ENCODE results near the gene WNT1. TPM values are rescaled to one million over a fixed set of nuclear protein-coding genes. Genes with fewer than 3 reads are reported as not detected.

WNT1 gene
- total and polyA plus RNA-seq, 9 of the 15 experiments (the other 6 are each of a cell fraction or from before 2014, with no cell fraction given) = not detected

- WGBS (ENCODE audit: insufficient coverage, low coverage, missing lambda C conversion rate) = 37% methylated on average over 10 of the region's 10 CpGs
- Histone ChIP-seq H2AFZ (ENCODE audit: low read depth, low read length) (peak overlapping the region; percentile 93), H3K27ac (ENCODE audit: extremely low read depth, low read depth, low read length) (no peak overlapping the region), H3K4me1 (replicated peaks in 1 of 2; ENCODE audit: control insufficient read depth in 2 of 2, insufficient read depth in 2 of 2, low read length in 2 of 2) (peaks cover 9 to 53% of the 10 kb centered on the region in 2 experiments; a peak in 4 of 5 replicates), H4K20me1 (replicated peaks; ENCODE audit: control insufficient read depth, insufficient read depth, low read length) (no peaks in the 10 kb centered on the region; the same call in 1 of the 2 replicates), H3K27me3 (ENCODE audit: control insufficient read depth in 2 of 2, insufficient read depth in 2 of 2, low read length in 2 of 2) (0 out of 5 replicates have a peak, but pooled peaks cover 0 to 5% of the 10 kb centered on the region in 2 experiments), H3K9me1 (ENCODE audit: control insufficient read depth, insufficient read depth, low read length) (no peaks in the 10 kb centered on the region), H3K4me3 (peak overlapping the region; percentile 42), H3K9me3 (replicated peaks; ENCODE audit: control insufficient read depth, insufficient read depth, low read depth, low read length) (no peaks in the 10 kb centered on the region), H3K79me2 (ENCODE audit: control insufficient read depth, insufficient read depth, low read length) (no peaks in the 10 kb centered on the region), H3K9ac (ENCODE audit: insufficient read depth in 1 of 2, low read depth in 2 of 2, low read length in 2 of 2) (peak overlapping the region; percentile 54 to 90; a peak in 3 of 4 replicates), H3K36me3 (ENCODE audit: control insufficient read depth, insufficient read depth, low read length) (no peaks in the 10 kb centered on the region), H3K4me2 (ENCODE audit: insufficient read depth, low read length) (peak overlapping the region; percentile 83)
- TSS peak; percentile 76 for BruUV-seq (replicated peaks)
- CTCF ChIA-PET (ENCODE audit: low intra/inter-chr PET ratio) = interaction anchor here (0.7 kb wide), 1 partner anchor 35 kb away, joined by 3 read pairs; no protein-coding TSS in a partner anchor
- DNase-seq (ENCODE audit: extremely low read depth in 1 of 4, low spot score in 3 of 4) (peak in 2 of 4 experiments; percentile 23 to 31), FAIRE-seq (no peak), ATAC-seq (peak; percentile 5; the same call in 2 of the 3 replicates)
- no peak for TF ChIP-seq RAD51 (IDR thresholded peaks at IDR 0.05; ENCODE audit: borderline replicate concordance, low read depth)
- TF ChIP-seq RNF2 (IDR thresholded peaks at IDR 0.05) = no peak
- TF ChIP-seq NFXL1 (CRISPR knock-in tag; IDR thresholded peaks at IDR 0.05) = no peak
- TF ChIP-seq ZNF584 (CRISPR knock-in tag; IDR thresholded peaks at IDR 0.05; ENCODE audit: low read depth) = no peak
- no peak for TF ChIP-seq ZSCAN32 (CRISPR knock-in tag; IDR thresholded peaks at IDR 0.05)
- TF ChIP-seq U2AF2 (optimal IDR thresholded peaks at IDR 0.05; ENCODE audit: low read depth, low read length) = no peak
- TF ChIP-seq TARDBP (IDR thresholded peaks at IDR 0.05) = no peak
- no peak for TF ChIP-seq THAP7 (CRISPR knock-in tag; IDR thresholded peaks at IDR 0.05)
- TF ChIP-seq ZNF77 (CRISPR knock-in tag; IDR thresholded peaks at IDR 0.05) = no peak
- TF ChIP-seq HSF4 (CRISPR knock-in tag; IDR thresholded peaks at IDR 0.05; ENCODE audit: borderline replicate concordance) = no peak
- no peak for TF ChIP-seq MXI1 (IDR thresholded peaks at IDR 0.05; ENCODE audit: low read depth, low read length)
- in situ Hi-C loops (cut with MboI) = no loop called here
- intact Hi-C loops (cut with micrococcal nuclease) = loop anchor here (10.0 kb wide), 1 partner anchor 374 kb away; the partner anchor contains the start of gene DNAJC22
- POLR2A ChIA-PET = interaction anchor here (0.8 kb wide), 1 partner anchor 43 kb away, joined by 3 read pairs; no protein-coding TSS in a partner anchor
These were observed 7.3 kb upstream of the WNT1 start for GRCh38 chr12:48970702-48971334.

Data from K562 (cell line).